ENCODE measurements around the gene ADGRF5. TPM values are rescaled to one million over a fixed set of nuclear protein-coding genes. Genes with fewer than 3 reads are reported as not detected.

Gene ADGRF5
- total RNA-seq: 495 and 502 TPM in 2 replicates

- no peak for DNase-seq (ENCODE audit: extremely low read depth, low read depth, low spot score)
Measured at GRCh38 chr6:46921731-46922130, at the start of gene ADGRF5. Gene ADGRF5, minus strand, starts transcription at chr6:46921938. Its CDS starts 15,176 bp downstream, at chr6:46906762.

- DNase-seq (ENCODE audit: extremely low read depth, low read depth, low spot score): no peak
Measured at GRCh38 chr6:46969206-46969605, 47.5 kb upstream of the ADGRF5 start.

- no peak for DNase-seq (ENCODE audit: extremely low read depth, low read depth, low spot score)
Measured at GRCh38 chr6:46967826-46968349, 46.1 kb upstream of the ADGRF5 start.

GRCh38 chr6:46964716-46965519, 43.2 kb upstream of the ADGRF5 start:
- no peak for DNase-seq (ENCODE audit: extremely low read depth, low read depth, low spot score)

GRCh38 chr6:46963626-46964025, 41.9 kb upstream of the ADGRF5 start:
- DNase-seq (ENCODE audit: extremely low read depth, low read depth, low spot score): no peak

- DNase-seq (ENCODE audit: extremely low read depth, low read depth, low spot score): no peak
Measured at GRCh38 chr6:46963039-46963438, 41.3 kb upstream of the ADGRF5 start.

GRCh38 chr6:46961711-46962110, 40.0 kb upstream of the ADGRF5 start:
- DNase-seq (ENCODE audit: extremely low read depth, low read depth, low spot score): no peak

GRCh38 chr6:46961232-46961631, 39.5 kb upstream of the ADGRF5 start:
- no peak for DNase-seq (ENCODE audit: extremely low read depth, low read depth, low spot score)

- DNase-seq (ENCODE audit: extremely low read depth, low read depth, low spot score): no peak
Measured at GRCh38 chr6:46959419-46959818, 37.7 kb upstream of the ADGRF5 start.

GRCh38 chr6:46956409-46956808, 34.7 kb upstream of the ADGRF5 start:
- no peak for DNase-seq (ENCODE audit: extremely low read depth, low read depth, low spot score)

GRCh38 chr6:46954837-46955451, 33.2 kb upstream of the ADGRF5 start:
- DNase-seq (ENCODE audit: extremely low read depth, low read depth, low spot score): no peak

GRCh38 chr6:46953921-46954320, 32.2 kb upstream of the ADGRF5 start:
- no peak for DNase-seq (ENCODE audit: extremely low read depth, low read depth, low spot score)

GRCh38 chr6:46949632-46950280, 28.0 kb upstream of the ADGRF5 start:
- no peak for DNase-seq (ENCODE audit: extremely low read depth, low read depth, low spot score)

- DNase-seq (ENCODE audit: extremely low read depth, low read depth, low spot score): peak; percentile 100
Measured at GRCh38 chr6:46948699-46949098, 27.0 kb upstream of the ADGRF5 start.

GRCh38 chr6:46947497-46947896, 25.8 kb upstream of the ADGRF5 start:
- peak; percentile 93 for DNase-seq (ENCODE audit: extremely low read depth, low read depth, low spot score)

GRCh38 chr6:46940433-46941226, 18.9 kb upstream of the ADGRF5 start:
- no peak for DNase-seq (ENCODE audit: extremely low read depth, low read depth, low spot score)

- DNase-seq (ENCODE audit: extremely low read depth, low read depth, low spot score): no peak
Measured at GRCh38 chr6:46937642-46938041, 15.9 kb upstream of the ADGRF5 start.

- DNase-seq (ENCODE audit: extremely low read depth, low read depth, low spot score): no peak
Measured at GRCh38 chr6:46935687-46936086, 13.9 kb upstream of the ADGRF5 start.

GRCh38 chr6:46933751-46934150, 12.0 kb upstream of the ADGRF5 start:
- DNase-seq (ENCODE audit: extremely low read depth, low read depth, low spot score): no peak

GRCh38 chr6:46932526-46933319, 11.0 kb upstream of the ADGRF5 start:
- no peak for DNase-seq (ENCODE audit: extremely low read depth, low read depth, low spot score)

Data from glomerular endothelial cell (primary cell).